ENCODE results near the gene BDNF. TPM values are rescaled to one million over a fixed set of nuclear protein-coding genes. Genes with fewer than 3 reads are reported as not detected.
A peak's percentile ranks its signal among the peaks of the same experiment; 100 is the strongest.

The BDNF gene
- total and polyA plus RNA-seq, 2 donors, result 0.24 to 0.52 TPM

GRCh38 chr11:27716216-27716615 is 16.0 kb upstream of the BDNF start:
- peaks cover 36 to 38% of the 10 kb centered on the region in 2 donors for H3K27me3 ChIP-seq (ENCODE audit: control insufficient read depth in 2 of 2, insufficient read depth in 1 of 2, low read length in 1 of 2)
- peaks cover 0 to 3% of the 10 kb centered on the region in 2 donors for H3K9me3 ChIP-seq (ENCODE audit: control insufficient read depth in 2 of 2, insufficient read depth in 1 of 2, low read length in 1 of 2)
- DNase-seq (ENCODE audit: low read depth in 6 of 9, low spot score in 9 of 9), result no peak
- 94% methylated on average over 2 of the region's 2 CpGs for WGBS
- no peaks in the 10 kb centered on the region for H3K36me3 ChIP-seq (ENCODE audit: control insufficient read depth in 2 of 2, insufficient read depth in 2 of 2, low read length in 1 of 2)
- no peak overlapping the region for H3K27ac ChIP-seq (ENCODE audit: low read depth in 1 of 2, low read length in 1 of 2)
- no peaks in the 10 kb centered on the region for H3K4me1 ChIP-seq (ENCODE audit: control insufficient read depth in 2 of 2, insufficient read depth in 2 of 2, low read length in 2 of 2)
- no peak overlapping the region for H3K4me3 ChIP-seq (ENCODE audit: low read length in 2 of 2)

GRCh38 chr11:27711725-27712124 is 11.5 kb upstream of the BDNF start:
- no peak for DNase-seq (ENCODE audit: low read depth in 6 of 9, low spot score in 9 of 9)
- no peaks in the 10 kb centered on the region for H3K36me3 ChIP-seq (ENCODE audit: control insufficient read depth in 2 of 2, insufficient read depth in 2 of 2, low read length in 1 of 2)
- no peaks in the 10 kb centered on the region for H3K9me3 ChIP-seq (ENCODE audit: control insufficient read depth in 2 of 2, insufficient read depth in 1 of 2, low read length in 1 of 2)
- H3K4me3 ChIP-seq (ENCODE audit: low read length in 2 of 2), result no peak overlapping the region
- no peaks in the 10 kb centered on the region for H3K4me1 ChIP-seq (ENCODE audit: control insufficient read depth in 2 of 2, insufficient read depth in 2 of 2, low read length in 2 of 2)
- WGBS, result 49% methylated on average over 1 of the region's 1 CpG
- no peaks in the 10 kb centered on the region for H3K27me3 ChIP-seq (ENCODE audit: control insufficient read depth in 2 of 2, insufficient read depth in 1 of 2, low read length in 1 of 2)
- no peak overlapping the region for H3K27ac ChIP-seq (ENCODE audit: low read depth in 1 of 2, low read length in 1 of 2)

GRCh38 chr11:27710536-27710935 is 10.3 kb upstream of the BDNF start:
- Histone ChIP-seq H3K4me3 (ENCODE audit: low read length in 2 of 2) (no peak overlapping the region), H3K27me3 (ENCODE audit: control insufficient read depth in 2 of 2, insufficient read depth in 1 of 2, low read length in 1 of 2) (peaks cover 0 to 2% of the 10 kb centered on the region in 2 donors), H3K36me3 (ENCODE audit: control insufficient read depth in 2 of 2, insufficient read depth in 2 of 2, low read length in 1 of 2) (no peaks in the 10 kb centered on the region), H3K9me3 (ENCODE audit: control insufficient read depth in 2 of 2, insufficient read depth in 1 of 2, low read length in 1 of 2) (no peaks in the 10 kb centered on the region), H3K27ac (ENCODE audit: low read depth in 1 of 2, low read length in 1 of 2) (no peak overlapping the region), H3K4me1 (ENCODE audit: control insufficient read depth in 2 of 2, insufficient read depth in 2 of 2, low read length in 2 of 2) (no peaks in the 10 kb centered on the region)
- WGBS, result 82% methylated on average over 2 of the region's 2 CpGs
- no peak for DNase-seq (ENCODE audit: low read depth in 6 of 9, low spot score in 9 of 9)

GRCh38 chr11:27707676-27708075 is 7.4 kb upstream of the BDNF start:
- Histone ChIP-seq H3K9me3 (ENCODE audit: control insufficient read depth in 2 of 2, insufficient read depth in 1 of 2, low read length in 1 of 2) (no peaks in the 10 kb centered on the region), H3K27ac (ENCODE audit: low read depth in 1 of 2, low read length in 1 of 2) (no peak overlapping the region), H3K4me3 (ENCODE audit: low read length in 2 of 2) (no peak overlapping the region), H3K27me3 (ENCODE audit: control insufficient read depth in 2 of 2, insufficient read depth in 1 of 2, low read length in 1 of 2) (peaks cover 5 to 13% of the 10 kb centered on the region in 2 donors), H3K4me1 (ENCODE audit: control insufficient read depth in 2 of 2, insufficient read depth in 2 of 2, low read length in 2 of 2) (no peaks in the 10 kb centered on the region), H3K36me3 (ENCODE audit: control insufficient read depth in 2 of 2, insufficient read depth in 2 of 2, low read length in 1 of 2) (no peaks in the 10 kb centered on the region)
- DNase-seq (ENCODE audit: low read depth in 6 of 9, low spot score in 9 of 9), result no peak
- WGBS, result 96% methylated on average over 3 of the region's 3 CpGs

GRCh38 chr11:27705873-27706820 is 5.9 kb upstream of the BDNF start:
- WGBS, result 29% methylated on average over 5 of the region's 5 CpGs
- no peak for DNase-seq (ENCODE audit: low read depth in 6 of 9, low spot score in 9 of 9)
- peaks cover 18 to 27% of the 10 kb centered on the region in 2 donors for H3K27me3 ChIP-seq (ENCODE audit: control insufficient read depth in 2 of 2, insufficient read depth in 1 of 2, low read length in 1 of 2)
- H3K4me1 ChIP-seq (ENCODE audit: control insufficient read depth in 2 of 2, insufficient read depth in 2 of 2, low read length in 2 of 2), result no peaks in the 10 kb centered on the region
- H3K27ac ChIP-seq (ENCODE audit: low read depth in 1 of 2, low read length in 1 of 2), result no peak overlapping the region
- H3K36me3 ChIP-seq (ENCODE audit: control insufficient read depth in 2 of 2, insufficient read depth in 2 of 2, low read length in 1 of 2), result no peaks in the 10 kb centered on the region
- H3K9me3 ChIP-seq (ENCODE audit: control insufficient read depth in 2 of 2, insufficient read depth in 1 of 2, low read length in 1 of 2), result no peaks in the 10 kb centered on the region
- no peak overlapping the region for H3K4me3 ChIP-seq (ENCODE audit: low read length in 2 of 2)

- H3K4me3 ChIP-seq (ENCODE audit: low read length in 2 of 2), result no peak overlapping the region
- no peaks in the 10 kb centered on the region for H3K36me3 ChIP-seq (ENCODE audit: control insufficient read depth in 2 of 2, insufficient read depth in 2 of 2, low read length in 1 of 2)
- H3K9me3 ChIP-seq (ENCODE audit: control insufficient read depth in 2 of 2, insufficient read depth in 1 of 2, low read length in 1 of 2), result peaks cover 2 to 3% of the 10 kb centered on the region in 2 donors
- no peak for DNase-seq (ENCODE audit: low read depth in 6 of 9, low spot score in 9 of 9)
- peaks cover 0 to 2% of the 10 kb centered on the region in 2 donors for H3K4me1 ChIP-seq (ENCODE audit: control insufficient read depth in 2 of 2, insufficient read depth in 2 of 2, low read length in 2 of 2)
- no peak overlapping the region for H3K27ac ChIP-seq (ENCODE audit: low read depth in 1 of 2, low read length in 1 of 2)
- WGBS, result 74% methylated on average over 3 of the region's 3 CpGs
- H3K27me3 ChIP-seq (ENCODE audit: control insufficient read depth in 2 of 2, insufficient read depth in 1 of 2, low read length in 1 of 2), result peaks cover 44 to 52% of the 10 kb centered on the region in 2 donors
Observed at GRCh38 chr11:27703481-27703880, 3.2 kb upstream of the BDNF start.

GRCh38 chr11:27702811-27703210 is 2.6 kb upstream of the BDNF start:
- Histone ChIP-seq H3K27me3 (ENCODE audit: control insufficient read depth in 2 of 2, insufficient read depth in 1 of 2, low read length in 1 of 2) (peaks cover 44 to 57% of the 10 kb centered on the region in 2 donors), H3K9me3 (ENCODE audit: control insufficient read depth in 2 of 2, insufficient read depth in 1 of 2, low read length in 1 of 2) (peaks cover 2 to 3% of the 10 kb centered on the region in 2 donors), H3K36me3 (ENCODE audit: control insufficient read depth in 2 of 2, insufficient read depth in 2 of 2, low read length in 1 of 2) (no peaks in the 10 kb centered on the region), H3K4me1 (ENCODE audit: control insufficient read depth in 2 of 2, insufficient read depth in 2 of 2, low read length in 2 of 2) (peaks cover 0 to 2% of the 10 kb centered on the region in 2 donors), H3K27ac (ENCODE audit: low read depth in 1 of 2, low read length in 1 of 2) (no peak overlapping the region), H3K4me3 (ENCODE audit: low read length in 2 of 2) (no peak overlapping the region)
- no peak for DNase-seq (ENCODE audit: low read depth in 6 of 9, low spot score in 9 of 9)
- WGBS, result 25% methylated on average over 6 of the region's 6 CpGs

GRCh38 chr11:27701355-27702105 is 1.3 kb upstream of the BDNF start:
- peak overlapping the region in 1 of 2 donors; percentile 15 for H3K4me3 ChIP-seq (ENCODE audit: low read length in 2 of 2)
- H3K27me3 ChIP-seq (ENCODE audit: control insufficient read depth in 2 of 2, insufficient read depth in 1 of 2, low read length in 1 of 2), result peaks cover 46 to 63% of the 10 kb centered on the region in 2 donors
- no peak for DNase-seq (ENCODE audit: low read depth in 6 of 9, low spot score in 9 of 9)
- H3K4me1 ChIP-seq (ENCODE audit: control insufficient read depth in 2 of 2, insufficient read depth in 2 of 2, low read length in 2 of 2), result peaks cover 0 to 2% of the 10 kb centered on the region in 2 donors
- H3K9me3 ChIP-seq (ENCODE audit: control insufficient read depth in 2 of 2, insufficient read depth in 1 of 2, low read length in 1 of 2), result peaks cover 2 to 3% of the 10 kb centered on the region in 2 donors
- 2% methylated on average over 30 of the region's 30 CpGs for WGBS
- H3K36me3 ChIP-seq (ENCODE audit: control insufficient read depth in 2 of 2, insufficient read depth in 2 of 2, low read length in 1 of 2), result no peaks in the 10 kb centered on the region
- no peak overlapping the region for H3K27ac ChIP-seq (ENCODE audit: low read depth in 1 of 2, low read length in 1 of 2)

GRCh38 chr11:27699926-27700350 is 317 bp downstream of the BDNF start:
- Histone ChIP-seq H3K4me3 (ENCODE audit: low read length in 2 of 2) (peak overlapping the region in 1 of 2 donors; percentile 27), H3K9me3 (ENCODE audit: control insufficient read depth in 2 of 2, insufficient read depth in 1 of 2, low read length in 1 of 2) (peaks cover 2 to 3% of the 10 kb centered on the region in 2 donors), H3K27ac (ENCODE audit: low read depth in 1 of 2, low read length in 1 of 2) (no peak overlapping the region), H3K36me3 (ENCODE audit: control insufficient read depth in 2 of 2, insufficient read depth in 2 of 2, low read length in 1 of 2) (no peaks in the 10 kb centered on the region), H3K4me1 (ENCODE audit: control insufficient read depth in 2 of 2, insufficient read depth in 2 of 2, low read length in 2 of 2) (peaks cover 0 to 2% of the 10 kb centered on the region in 2 donors), H3K27me3 (ENCODE audit: control insufficient read depth in 2 of 2, insufficient read depth in 1 of 2, low read length in 1 of 2) (peaks cover 46 to 64% of the 10 kb centered on the region in 2 donors)
- DNase-seq (ENCODE audit: low read depth in 6 of 9, low spot score in 9 of 9), result no peak
- 2% methylated on average over 28 of the region's 28 CpGs for WGBS

Data from thymus (tissue), 11 donors.